Common myeloid progenitor, CD34-positive (primary cell): ENCODE results near the gene MUS81.

Experiments
- CTCF ChIA-PET: fragments of 350-600 bp; sonication (Branson Sonifier 250); formaldehyde crosslinking; loops from one replicate; lab custom pipeline; 2021; ENCODE audit warnings: antibody characterized with exemption; lab: Charles Lee
- POLR2A ChIA-PET: fragments of 350-600 bp; sonication (Branson Sonifier 250); formaldehyde crosslinking; loops from one replicate; lab custom pipeline; 2021; ENCODE audit warnings: antibody characterized with exemption; lab: Charles Lee
- DNase-seq, 3 donors: peaks; one replicate each; pipeline versions ENCODE4 v3.0.0 to v3.0.0-alpha.2; 2013
- H3K27ac ChIP-seq, 2 experiments: 1 replicate in 1 of 2; 2 replicates in 1 of 2; pipeline ENCODE4 v1.7.0; 2013; ENCODE audit warnings: inconsistent platforms in 2 of 2, low read length in 2 of 2, mild to moderate bottlenecking in 2 of 2, low read depth in 1 of 2, moderate library complexity in 1 of 2; ENCODE audit not compliant: severe bottlenecking in 2 of 2, insufficient read depth in 1 of 2, poor library complexity in 1 of 2
- H3K27me3 ChIP-seq, 5 experiments: replicated peaks in 2 of 5; 1 replicate in 3 of 5; 2 replicates in 2 of 5; pipeline versions ENCODE4 v1.6.1 to v1.7.0; 2013; ENCODE audit warnings: low read length in 4 of 5, mild to moderate bottlenecking in 2 of 5, moderate library complexity in 2 of 5, inconsistent platforms in 1 of 5; ENCODE audit not compliant: insufficient read depth in 5 of 5, control insufficient read depth in 4 of 5
- H3K36me3 ChIP-seq, 4 experiments: 1 replicate in 2 of 4; 2 replicates in 2 of 4; pipeline versions ENCODE4 v1.6.1 to v1.7.0; 2013; ENCODE audit warnings: low read length in 3 of 4, control low read depth in 1 of 4, mild to moderate bottlenecking in 1 of 4; ENCODE audit not compliant: control insufficient read depth in 4 of 4, insufficient read depth in 4 of 4
- H3K4me1 ChIP-seq, 4 experiments: 1 replicate in 3 of 4; 2 replicates in 1 of 4; pipeline versions ENCODE4 v1.6.1 to v1.7.1; 2013; ENCODE audit warnings: low read length in 3 of 4, mild to moderate bottlenecking in 3 of 4, control low read depth in 1 of 4, inconsistent platforms in 1 of 4, moderate library complexity in 1 of 4; ENCODE audit not compliant: control insufficient read depth in 4 of 4, insufficient read depth in 4 of 4; ENCODE audit errors: control extremely low read depth in 1 of 4
- H3K4me3 ChIP-seq, 7 experiments: 1 replicate in 4 of 7; 2 replicates in 3 of 7; pipeline versions ENCODE4 v1.5.1 to v1.7.0; 2013; ENCODE audit warnings: mild to moderate bottlenecking in 7 of 7, low read length in 6 of 7, moderate library complexity in 6 of 7, inconsistent platforms in 2 of 7, low read depth in 2 of 7, control low read depth in 1 of 7; ENCODE audit not compliant: insufficient read depth in 4 of 7, control insufficient read depth in 1 of 7; ENCODE audit errors: extremely low read depth in 1 of 7
- H3K9me3 ChIP-seq, 5 experiments: 1 replicate in 4 of 5; 2 replicates in 1 of 5; pipeline versions ENCODE4 v1.6.1 to v1.7.1; 2013; ENCODE audit warnings: low read length in 4 of 5, mild to moderate bottlenecking in 2 of 5, inconsistent platforms in 1 of 5, low read depth in 1 of 5, moderate library complexity in 1 of 5; ENCODE audit not compliant: control insufficient read depth in 4 of 5, insufficient read depth in 2 of 5; ENCODE audit errors: control extremely low read depth in 1 of 5
- WGBS: methylation state at CpG from one replicate; pipeline ENCODE4 v1.1.5; 2013; ENCODE audit not compliant: insufficient coverage; 5-methylcytosine and 5-hydroxymethylcytosine counted together

Gene MUS81

GRCh38 chr11:65880027-65880426, 19.8 kb downstream of the MUS81 start:
- WGBS, result 61% methylated on average over 7 of the region's 7 CpGs
- Histone ChIP-seq H3K36me3 (peaks cover 2 to 37% (median 24%) of the 10 kb centered on the region in 4 experiments), H3K4me3 (peak overlapping the region in 6 of 7 experiments; percentile 31 to 72 (median 56)), H3K27me3 (no peaks in the 10 kb centered on the region), H3K9me3 (no peaks in the 10 kb centered on the region), H3K4me1 (peaks cover 0 to 42% (median 29%) of the 10 kb centered on the region in 4 experiments), H3K27ac (peak overlapping the region in 1 of 2 experiments; percentile 54)
- ChIA-PET POLR2A (interaction anchor here (0.9 to 2.2 kb wide), 4 partner anchors 10 to 22 kb away, joined by 3 to 6 read pairs (median 4); partner anchors contain the start of genes CCDC85B and CFL1), CTCF (interaction anchor here (0.9 to 11.9 kb wide), 4 partner anchors 9 to 32 kb away, joined by 3 to 168 read pairs (median 15); partner anchors contain the start of genes CCDC85B, EFEMP2 and FIBP)
- DNase-seq, result no peak

- H3K27me3 ChIP-seq, result no peaks in the 10 kb centered on the region
- no peaks in the 10 kb centered on the region for H3K9me3 ChIP-seq
- peak overlapping the region in 1 of 2 experiments; percentile 4 for H3K27ac ChIP-seq
- CTCF ChIA-PET, result interaction anchor here (1.0 to 11.9 kb wide), 10 partner anchors 8 to 241 kb away, joined by 3 to 168 read pairs (median 4); partner anchors contain the start of genes CCDC85B, EFEMP2, FIBP and MUS81
- POLR2A ChIA-PET, result interaction anchor here (0.6 to 2.2 kb wide), 2 partner anchors 9 to 328 kb away, joined by 3 to 6 read pairs; partner anchors contain the start of gene CCDC85B
- WGBS, result 43% methylated on average over 6 of the region's 7 CpGs
- peaks cover 0 to 45% (median 29%) of the 10 kb centered on the region in 4 experiments for H3K4me1 ChIP-seq
- DNase-seq, result no peak
- H3K4me3 ChIP-seq, result peak overlapping the region in 4 of 7 experiments; percentile 1 to 72 (median 29)
- H3K36me3 ChIP-seq, result peaks cover 7 to 45% (median 33%) of the 10 kb centered on the region in 4 experiments
These were observed 20.7 kb downstream of the MUS81 start for GRCh38 chr11:65880844-65881421.

GRCh38 chr11:65882120-65883057, 22.2 kb downstream of the MUS81 start:
- H3K27ac ChIP-seq, result no peak overlapping the region
- no peak overlapping the region for H3K4me3 ChIP-seq
- ChIA-PET CTCF (interaction anchor here (0.7 to 11.9 kb wide), 11 partner anchors 6 to 257 kb away, joined by 3 to 168 read pairs (median 7); partner anchors contain the start of genes CCDC85B, CFL1, EFEMP2 and FIBP), POLR2A (interaction anchor here (0.6 kb wide), 1 partner anchor 56 kb away, joined by 8 read pairs; no protein-coding TSS in a partner anchor)
- peaks cover 7 to 56% (median 44%) of the 10 kb centered on the region in 4 experiments for H3K36me3 ChIP-seq
- H3K4me1 ChIP-seq, result peaks cover 0 to 47% (median 32%) of the 10 kb centered on the region in 4 experiments
- DNase-seq, result no peak
- 94% methylated on average over 26 of the region's 30 CpGs for WGBS
- H3K27me3 ChIP-seq, result no peaks in the 10 kb centered on the region
- H3K9me3 ChIP-seq, result no peaks in the 10 kb centered on the region

GRCh38 chr11:65883058-65883761, 23.0 kb downstream of the MUS81 start:
- no peaks in the 10 kb centered on the region for H3K27me3 ChIP-seq
- POLR2A ChIA-PET, result no interaction called here
- H3K9me3 ChIP-seq, result no peaks in the 10 kb centered on the region
- H3K4me3 ChIP-seq, result no peak overlapping the region
- H3K36me3 ChIP-seq, result peaks cover 7 to 58% (median 44%) of the 10 kb centered on the region in 4 experiments
- no peak for DNase-seq
- CTCF ChIA-PET, result interaction anchor here (0.8 to 11.9 kb wide), 14 partner anchors 11 to 177 kb away, joined by 3 to 168 read pairs (median 16); partner anchors contain the start of genes CFL1, EFEMP2, FOSL1 and MUS81
- no peak overlapping the region for H3K27ac ChIP-seq
- H3K4me1 ChIP-seq, result peaks cover 0 to 51% (median 39%) of the 10 kb centered on the region in 4 experiments
- 98% methylated on average over 8 of the region's 13 CpGs for WGBS

GRCh38 chr11:65883786-65884715, 23.8 kb downstream of the MUS81 start:
- Histone ChIP-seq H3K4me1 (peaks cover 0 to 55% (median 41%) of the 10 kb centered on the region in 4 experiments), H3K27ac (no peak overlapping the region), H3K4me3 (no peak overlapping the region), H3K9me3 (no peaks in the 10 kb centered on the region), H3K27me3 (no peaks in the 10 kb centered on the region), H3K36me3 (peaks cover 7 to 58% (median 44%) of the 10 kb centered on the region in 4 experiments)
- DNase-seq, result no peak
- 92% methylated on average over 25 of the region's 28 CpGs for WGBS
- ChIA-PET CTCF (interaction anchor here (0.5 to 11.9 kb wide), 42 partner anchors 8 to 788 kb away, joined by 3 to 168 read pairs (median 5); partner anchors contain the start of genes CFL1, EFEMP2, FOSL1 and KAT5), POLR2A (interaction anchor here (0.9 to 2.0 kb wide), 4 partner anchors 10 to 119 kb away, joined by 3 to 11 read pairs (median 4); partner anchors contain the start of genes BANF1, CFL1 and FOSL1)
